ENCODE results near the gene FAM193A. TPM values are rescaled to one million over a fixed set of nuclear protein-coding genes. Genes with fewer than 3 reads are reported as not detected.
"Not testable (repeated sequence)": the region's sequence is repeated elsewhere in the genome, so short reads cannot be mapped to it uniquely, and the experiment has no call there.

Gene FAM193A
- total RNA-seq, 1 donor from 2014 or later: 14.6 TPM

DNA sequence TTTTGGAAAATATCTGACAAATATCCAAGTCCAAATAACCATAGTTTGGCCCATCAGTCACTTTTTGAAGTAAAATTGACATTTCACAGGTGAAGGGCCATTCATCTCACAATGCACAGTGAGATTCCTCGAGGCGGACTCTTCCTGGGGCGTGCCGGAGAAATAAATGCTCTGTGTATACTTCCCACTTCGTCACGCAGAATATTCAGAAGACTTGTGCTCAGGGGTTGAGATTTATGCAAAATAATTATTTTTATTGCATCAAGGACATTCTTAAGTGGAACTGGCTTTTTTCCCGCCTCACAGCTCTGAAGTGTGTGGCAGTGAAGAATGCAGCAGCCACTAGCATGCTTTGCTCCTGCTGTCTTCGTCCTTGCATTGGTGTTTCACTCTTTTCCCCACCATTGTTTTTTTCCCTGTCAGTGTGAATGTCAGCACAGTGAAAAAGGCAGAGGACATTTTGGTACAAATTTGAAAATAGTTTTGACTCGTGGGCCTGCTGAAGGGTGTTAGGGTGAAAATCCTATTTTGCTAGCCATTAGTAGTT, 70.6 kb downstream of the FAM193A start:
- no peak overlapping the region for H3K4me3 ChIP-seq (ENCODE audit: low read depth, low read length)
- TF ChIP-seq, protein P1, sequence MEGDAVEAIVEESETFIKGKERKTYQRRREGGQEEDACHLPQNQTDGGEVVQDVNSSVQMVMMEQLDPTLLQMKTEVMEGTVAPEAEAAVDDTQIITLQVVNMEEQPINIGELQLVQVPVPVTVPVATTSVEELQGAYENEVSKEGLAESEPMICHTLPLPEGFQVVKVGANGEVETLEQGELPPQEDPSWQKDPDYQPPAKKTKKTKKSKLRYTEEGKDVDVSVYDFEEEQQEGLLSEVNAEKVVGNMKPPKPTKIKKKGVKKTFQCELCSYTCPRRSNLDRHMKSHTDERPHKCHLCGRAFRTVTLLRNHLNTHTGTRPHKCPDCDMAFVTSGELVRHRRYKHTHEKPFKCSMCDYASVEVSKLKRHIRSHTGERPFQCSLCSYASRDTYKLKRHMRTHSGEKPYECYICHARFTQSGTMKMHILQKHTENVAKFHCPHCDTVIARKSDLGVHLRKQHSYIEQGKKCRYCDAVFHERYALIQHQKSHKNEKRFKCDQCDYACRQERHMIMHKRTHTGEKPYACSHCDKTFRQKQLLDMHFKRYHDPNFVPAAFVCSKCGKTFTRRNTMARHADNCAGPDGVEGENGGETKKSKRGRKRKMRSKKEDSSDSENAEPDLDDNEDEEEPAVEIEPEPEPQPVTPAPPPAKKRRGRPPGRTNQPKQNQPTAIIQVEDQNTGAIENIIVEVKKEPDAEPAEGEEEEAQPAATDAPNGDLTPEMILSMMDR (conservative IDR thresholded peaks at IDR 0.05; ENCODE audit: low read depth, low read length): no peak
- DNase-seq (ENCODE audit: low read depth): no peak

DNA sequence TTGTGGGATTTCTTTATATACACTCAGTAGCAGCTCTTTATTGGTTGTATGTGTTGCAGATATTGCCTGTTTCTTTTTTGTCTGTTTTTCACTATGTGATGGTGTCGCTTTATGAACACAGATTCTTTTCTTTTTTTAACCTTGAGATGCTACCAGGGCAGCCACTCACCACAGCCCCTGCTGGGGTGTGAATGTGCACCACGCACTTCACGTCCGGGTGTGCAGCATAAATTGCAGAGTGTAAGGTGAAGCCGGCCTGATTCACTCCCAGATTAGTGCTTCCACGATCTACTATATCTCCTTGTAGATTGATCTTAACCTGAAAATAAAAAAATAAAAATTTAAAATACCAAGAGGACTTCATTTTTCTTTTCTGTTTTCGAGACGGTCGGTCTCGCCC, 71.4 kb downstream of the FAM193A start:
- DNase-seq (ENCODE audit: low read depth): no peak
- H3K4me3 ChIP-seq (ENCODE audit: low read depth, low read length): no peak overlapping the region
- TF ChIP-seq, protein P1 (conservative IDR thresholded peaks at IDR 0.05; ENCODE audit: low read depth, low read length): no peak

DNA sequence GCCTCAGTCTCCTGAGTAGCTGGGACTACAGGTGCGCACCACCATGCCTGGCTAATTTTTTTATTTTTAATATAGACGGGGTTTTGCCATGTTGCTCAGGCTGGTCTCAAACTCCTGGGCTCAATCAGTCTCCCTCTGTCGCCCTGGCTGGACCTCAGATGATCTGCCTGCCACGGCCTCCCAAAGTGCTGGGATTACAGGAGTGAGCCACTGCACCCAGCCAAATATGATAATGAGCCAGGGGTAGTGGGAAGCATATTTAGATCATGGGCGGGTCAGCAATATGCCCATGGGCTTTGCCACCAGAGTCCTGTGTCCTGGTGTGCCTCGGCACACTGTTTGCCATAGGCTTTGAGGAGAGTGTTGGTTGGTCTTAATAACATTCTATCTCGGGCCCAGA, 71.8 kb downstream of the FAM193A start:
- TF ChIP-seq, protein P1 (conservative IDR thresholded peaks at IDR 0.05; ENCODE audit: low read depth, low read length): no peak
- no peak overlapping the region for H3K4me3 ChIP-seq (ENCODE audit: low read depth, low read length)
- no peak for DNase-seq (ENCODE audit: low read depth)

DNA sequence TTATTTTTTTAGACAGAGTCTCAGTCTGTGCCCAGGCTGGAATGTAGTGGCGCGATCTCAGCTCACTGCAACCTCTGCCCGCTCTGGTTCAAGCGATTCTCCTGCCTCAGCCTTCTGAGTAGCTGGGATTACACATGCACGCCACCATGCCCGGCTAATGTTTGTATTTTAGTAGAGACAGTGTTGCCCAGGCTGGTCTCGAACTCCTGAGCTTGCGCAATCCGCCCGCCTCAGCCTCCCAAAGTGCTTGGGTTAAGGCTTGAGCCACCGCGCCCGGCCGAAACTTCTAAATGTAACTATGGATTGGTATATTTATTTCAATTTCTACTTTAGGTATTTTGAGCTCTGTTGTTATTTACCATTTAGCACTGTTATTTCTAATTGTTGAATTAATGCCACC, 79.4 kb downstream of the FAM193A start:
- no peak for DNase-seq (ENCODE audit: low read depth)
- no peak overlapping the region for H3K4me3 ChIP-seq (ENCODE audit: low read depth, low read length)
- TF ChIP-seq, protein P1 (conservative IDR thresholded peaks at IDR 0.05; ENCODE audit: low read depth, low read length): no peak

DNA sequence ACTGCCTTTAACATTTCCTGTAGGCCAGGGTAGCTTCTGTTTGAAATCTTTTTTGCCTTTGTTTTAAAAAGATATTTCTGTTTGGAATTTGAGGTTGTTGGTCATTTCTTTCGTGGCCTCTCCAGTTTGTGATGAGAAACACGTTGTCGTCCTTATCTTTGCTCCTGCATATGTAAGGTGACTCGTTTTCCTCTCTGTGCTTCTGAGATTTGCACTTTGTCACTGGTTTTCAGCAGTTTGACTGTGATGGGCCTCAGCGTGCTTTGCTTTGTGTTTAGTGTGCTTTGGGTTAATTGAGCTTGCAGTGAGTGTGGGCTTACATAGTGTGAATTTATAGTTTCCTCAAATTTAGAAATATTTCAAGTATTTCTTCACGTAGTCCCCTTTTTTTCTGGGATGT, 81.5 kb downstream of the FAM193A start:
- TF ChIP-seq, protein P1 (conservative IDR thresholded peaks at IDR 0.05; ENCODE audit: low read depth, low read length): no peak
- no peak for DNase-seq (ENCODE audit: low read depth)
- no peak overlapping the region for H3K4me3 ChIP-seq (ENCODE audit: low read depth, low read length)

DNA sequence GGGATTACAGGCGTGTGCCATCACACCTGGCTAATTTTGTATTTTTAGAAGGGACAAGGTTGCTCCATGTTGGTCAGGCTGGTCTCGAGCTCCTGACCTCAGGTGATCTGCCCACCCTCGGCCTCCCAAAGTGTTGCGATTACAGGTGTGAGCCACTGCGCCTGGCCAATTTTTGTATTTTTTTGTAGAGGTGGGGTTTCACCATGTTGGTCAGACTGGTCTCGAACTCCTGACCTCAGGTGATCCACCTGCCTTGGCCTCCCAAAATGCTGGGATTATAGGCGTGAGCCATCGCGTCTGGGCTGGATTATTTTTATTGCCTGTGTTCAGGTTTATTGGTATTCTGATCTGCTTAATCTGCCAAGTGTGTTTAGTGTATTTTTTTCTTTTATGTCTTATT, 82.3 kb downstream of the FAM193A start:
- H3K4me3 ChIP-seq (ENCODE audit: low read depth, low read length); DNase-seq (ENCODE audit: low read depth): not testable (repeated sequence)

DNA sequence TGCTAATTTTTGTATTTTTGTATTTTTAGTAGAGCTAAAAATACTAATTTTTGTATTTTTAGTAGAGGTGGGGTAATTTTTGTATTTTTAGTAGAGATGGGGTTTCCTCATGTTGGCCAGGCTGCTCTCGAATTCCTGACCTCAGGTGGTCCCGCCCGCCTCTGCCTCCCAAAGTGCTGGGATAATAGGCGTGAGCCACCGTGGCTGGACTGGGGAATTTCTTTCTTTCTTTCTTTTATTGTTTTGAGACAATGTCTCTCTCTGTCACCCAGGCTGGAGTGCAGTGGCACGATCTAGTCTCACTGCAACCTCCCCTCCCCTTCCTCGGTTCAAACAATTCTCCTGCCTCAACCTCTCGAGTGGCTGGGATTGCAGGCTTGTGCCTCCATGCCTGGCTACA, 83.0 kb downstream of the FAM193A start:
- DNase-seq (ENCODE audit: low read depth): no peak
- no peak overlapping the region for H3K4me3 ChIP-seq (ENCODE audit: low read depth, low read length)
- TF ChIP-seq, protein P1 (conservative IDR thresholded peaks at IDR 0.05; ENCODE audit: low read depth, low read length): no peak

All from epithelial cell of proximal tubule (primary cell).